Fibroblast of lung (primary cell): ENCODE results near the gene KCNQ1OT1.

Source experiments
- EZH2 ChIP-seq: IDR thresholded peaks from 2 replicates; pipeline ENCODE4 v1.5.1; 2012; ENCODE audit warnings: low read length, control low read depth, mild to moderate bottlenecking; ENCODE audit errors: missing control alignments
- TF ChIP-seq, protein P1 (sequence below), 2 donors: IDR thresholded peaks in 1 of 2; conservative IDR thresholded peaks in 1 of 2; 1 replicate in 1 of 2; 2 replicates in 1 of 2; pipeline ENCODE4 v1.5.1; 2011 to 2012; ENCODE audit warnings: low read length in 2 of 2, control low read depth in 1 of 2, inconsistent platforms in 1 of 2, low read depth in 1 of 2, mild to moderate bottlenecking in 1 of 2

DNA sequence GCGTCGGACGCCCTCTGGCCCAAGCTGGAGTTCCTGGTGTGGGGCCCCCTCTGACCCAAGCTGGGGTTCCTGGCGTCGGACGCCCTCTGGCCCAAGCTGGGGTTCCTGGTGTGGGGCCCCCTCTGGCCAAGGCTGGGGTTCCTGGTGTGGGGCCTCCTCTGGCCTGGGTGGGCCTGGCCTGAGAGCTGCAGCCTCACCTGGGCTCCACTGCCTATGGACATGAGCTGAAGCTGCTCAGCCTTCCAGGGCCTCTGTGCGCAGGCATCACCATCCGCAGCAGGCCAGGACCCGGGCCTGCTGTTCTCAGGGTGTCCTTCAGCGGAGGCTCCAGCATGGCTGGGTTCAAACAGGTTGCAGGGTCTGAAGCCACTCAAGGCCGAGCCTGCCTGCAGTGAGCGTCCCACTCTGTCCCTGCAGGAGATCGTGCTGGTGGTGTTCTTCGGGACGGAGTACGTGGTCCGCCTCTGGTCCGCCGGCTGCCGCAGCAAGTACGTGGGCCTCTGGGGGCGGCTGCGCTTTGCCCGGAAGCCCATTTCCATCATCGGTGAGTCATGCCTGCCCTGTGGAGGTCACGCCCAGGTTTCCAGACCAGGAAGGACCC lies 129.5 kb downstream of the KCNQ1OT1 start:
- TF ChIP-seq, protein P1, sequence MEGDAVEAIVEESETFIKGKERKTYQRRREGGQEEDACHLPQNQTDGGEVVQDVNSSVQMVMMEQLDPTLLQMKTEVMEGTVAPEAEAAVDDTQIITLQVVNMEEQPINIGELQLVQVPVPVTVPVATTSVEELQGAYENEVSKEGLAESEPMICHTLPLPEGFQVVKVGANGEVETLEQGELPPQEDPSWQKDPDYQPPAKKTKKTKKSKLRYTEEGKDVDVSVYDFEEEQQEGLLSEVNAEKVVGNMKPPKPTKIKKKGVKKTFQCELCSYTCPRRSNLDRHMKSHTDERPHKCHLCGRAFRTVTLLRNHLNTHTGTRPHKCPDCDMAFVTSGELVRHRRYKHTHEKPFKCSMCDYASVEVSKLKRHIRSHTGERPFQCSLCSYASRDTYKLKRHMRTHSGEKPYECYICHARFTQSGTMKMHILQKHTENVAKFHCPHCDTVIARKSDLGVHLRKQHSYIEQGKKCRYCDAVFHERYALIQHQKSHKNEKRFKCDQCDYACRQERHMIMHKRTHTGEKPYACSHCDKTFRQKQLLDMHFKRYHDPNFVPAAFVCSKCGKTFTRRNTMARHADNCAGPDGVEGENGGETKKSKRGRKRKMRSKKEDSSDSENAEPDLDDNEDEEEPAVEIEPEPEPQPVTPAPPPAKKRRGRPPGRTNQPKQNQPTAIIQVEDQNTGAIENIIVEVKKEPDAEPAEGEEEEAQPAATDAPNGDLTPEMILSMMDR (conservative IDR thresholded peaks at IDR 0.05 in 1 of 2, IDR thresholded peaks at IDR 0.05 in 1 of 2; ENCODE audit: low read depth in 1 of 2, low read length in 2 of 2): no peak
- no peak for TF ChIP-seq EZH2
